GM18511 (cell line): ENCODE results near the gene PAX6.

Experiments
- ATAC-seq: cut with Tn5 transposase; IDR thresholded peaks from one replicate; pipeline ENCODE4 v1.9.1; 2021; ENCODE audit warnings: mild to moderate bottlenecking, moderate library complexity; ENCODE audit not compliant: unreplicated experiment

The PAX6 gene

DNA sequence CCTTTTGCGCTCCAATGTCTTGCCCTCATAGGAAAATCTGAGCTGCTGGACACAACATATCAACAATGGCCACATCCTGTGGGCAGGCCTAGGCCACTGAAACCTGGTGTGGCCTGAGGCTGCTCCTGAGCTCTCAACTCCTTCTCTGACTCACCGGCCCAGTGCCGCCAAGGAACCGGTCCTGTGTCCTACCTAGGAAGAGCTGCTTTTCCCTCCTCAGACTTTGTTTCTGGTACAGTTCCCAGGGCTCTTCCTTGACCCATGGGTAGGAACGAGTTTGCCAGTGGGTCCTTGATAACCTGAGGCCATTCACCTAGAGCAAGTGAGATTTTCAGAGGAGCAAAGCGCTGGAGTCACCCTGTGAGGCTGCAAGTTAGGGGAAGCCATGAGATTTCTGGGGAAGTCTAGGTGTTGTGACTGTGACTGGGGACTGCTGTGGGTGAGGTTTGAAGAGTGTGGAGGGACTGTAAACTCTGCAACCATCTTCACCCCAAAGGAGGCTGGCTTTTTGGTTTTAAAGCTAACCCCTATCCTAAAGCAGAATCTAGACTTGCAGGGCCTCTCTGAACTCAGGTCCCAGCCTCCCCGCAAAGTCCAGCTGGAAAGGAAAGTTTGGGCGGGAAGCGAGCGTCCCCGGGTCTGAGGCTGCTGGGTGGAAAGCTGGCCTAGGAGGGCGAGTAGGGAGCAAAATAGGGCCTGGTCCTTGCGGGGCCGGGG lies 12.0 kb upstream of the PAX6 start:
- no peak for ATAC-seq

DNA sequence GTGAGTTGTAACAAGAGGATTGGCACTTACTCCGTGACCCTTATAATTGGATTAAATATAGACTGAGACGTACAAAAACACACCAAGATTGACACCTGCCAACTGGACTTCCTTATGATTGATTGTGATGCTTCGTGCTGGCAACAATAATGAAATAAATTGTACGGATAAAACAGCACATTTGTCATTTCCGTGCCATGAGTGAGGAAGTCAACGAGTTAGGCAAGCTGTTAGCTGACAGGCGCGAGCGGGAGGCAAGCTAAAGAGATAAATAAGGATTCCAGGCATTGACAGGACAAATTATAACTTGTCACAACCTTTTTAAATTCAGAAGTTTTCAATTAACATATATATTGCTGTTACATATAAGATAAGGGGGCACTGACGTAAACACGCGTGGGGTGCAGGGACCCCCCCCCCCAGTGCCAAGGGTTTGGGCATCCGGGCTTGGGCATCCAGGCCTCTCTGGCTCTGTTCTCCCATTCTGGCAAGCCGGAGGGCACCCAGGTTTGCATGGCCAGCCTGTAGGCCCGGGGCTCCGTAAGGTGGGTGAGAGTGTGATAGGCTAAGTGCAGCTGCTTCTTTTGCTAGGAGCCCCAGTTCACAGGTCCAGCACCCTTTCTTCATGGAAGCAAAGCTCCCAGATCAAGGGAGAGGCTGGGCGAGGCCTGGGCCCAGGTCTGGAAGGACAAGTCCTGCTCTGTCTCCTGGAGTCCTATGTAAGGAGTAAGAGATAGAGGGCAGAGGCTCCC lies 11.2 kb upstream of the PAX6 start:
- ATAC-seq, result no peak

DNA sequence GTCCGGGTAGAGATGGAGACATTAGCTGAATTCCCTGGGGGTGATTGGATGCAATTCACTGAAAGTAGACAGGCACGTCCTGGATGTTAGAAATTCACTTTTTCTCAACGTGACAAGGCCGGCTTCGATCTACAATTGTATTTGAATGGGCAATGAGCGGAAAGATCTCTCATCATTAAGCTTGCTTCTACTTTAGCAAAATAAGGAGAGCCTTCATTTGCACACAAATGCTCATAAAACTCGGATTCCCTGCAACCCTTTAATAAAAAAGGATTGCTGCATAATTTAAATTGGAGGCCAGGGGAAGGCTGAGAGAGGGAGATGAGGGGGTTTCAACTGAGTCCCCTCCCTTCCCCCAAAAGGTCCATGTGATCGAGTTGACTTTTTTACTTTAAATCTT lies 10.6 kb upstream of the PAX6 start:
- no peak for ATAC-seq

DNA sequence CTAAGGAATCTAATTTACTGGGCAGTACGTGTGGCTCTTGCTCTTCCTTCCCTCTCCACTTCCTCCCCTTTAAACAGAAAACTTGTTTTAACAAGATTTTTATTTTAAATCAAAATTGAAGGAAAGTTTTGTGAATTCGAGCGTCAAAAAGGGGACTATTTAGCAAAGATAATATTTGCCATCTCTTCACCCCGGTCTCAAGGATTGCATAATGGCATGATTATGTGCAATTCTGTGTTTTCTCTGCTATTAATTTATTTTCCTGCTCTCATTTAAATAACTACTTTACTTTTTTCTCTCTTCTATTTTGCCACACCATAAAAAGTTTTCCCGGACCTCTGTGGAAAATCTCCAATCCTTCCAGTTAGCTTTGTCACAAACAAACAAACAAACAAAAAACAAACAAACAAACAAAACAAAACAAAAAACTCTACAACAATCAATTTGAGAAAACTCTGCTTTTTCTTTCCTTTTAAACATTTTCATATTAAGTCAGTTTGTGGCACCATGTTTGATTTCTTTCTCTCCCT lies 10.2 kb upstream of the PAX6 start:
- ATAC-seq, result no peak

DNA sequence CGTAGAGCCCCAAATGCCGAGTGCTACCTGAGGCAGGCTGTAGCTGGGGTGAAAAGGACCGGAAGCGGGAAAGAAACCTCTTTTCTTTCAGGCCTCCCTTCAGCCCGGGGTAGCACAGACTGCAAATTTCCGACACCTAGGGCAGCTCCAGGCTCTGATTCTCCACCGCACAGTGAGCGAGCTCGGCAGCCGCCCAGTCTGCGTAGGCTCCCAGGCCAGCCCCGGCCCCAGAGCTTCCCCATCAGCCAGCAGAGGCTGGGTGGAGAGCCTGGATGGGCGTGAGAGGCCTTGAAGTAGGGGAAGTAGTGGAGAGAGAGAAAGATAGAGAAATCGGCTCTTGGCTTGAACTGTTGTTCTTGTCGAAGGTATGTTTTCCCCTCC lies 9.3 kb upstream of the PAX6 start:
- no peak for ATAC-seq

DNA sequence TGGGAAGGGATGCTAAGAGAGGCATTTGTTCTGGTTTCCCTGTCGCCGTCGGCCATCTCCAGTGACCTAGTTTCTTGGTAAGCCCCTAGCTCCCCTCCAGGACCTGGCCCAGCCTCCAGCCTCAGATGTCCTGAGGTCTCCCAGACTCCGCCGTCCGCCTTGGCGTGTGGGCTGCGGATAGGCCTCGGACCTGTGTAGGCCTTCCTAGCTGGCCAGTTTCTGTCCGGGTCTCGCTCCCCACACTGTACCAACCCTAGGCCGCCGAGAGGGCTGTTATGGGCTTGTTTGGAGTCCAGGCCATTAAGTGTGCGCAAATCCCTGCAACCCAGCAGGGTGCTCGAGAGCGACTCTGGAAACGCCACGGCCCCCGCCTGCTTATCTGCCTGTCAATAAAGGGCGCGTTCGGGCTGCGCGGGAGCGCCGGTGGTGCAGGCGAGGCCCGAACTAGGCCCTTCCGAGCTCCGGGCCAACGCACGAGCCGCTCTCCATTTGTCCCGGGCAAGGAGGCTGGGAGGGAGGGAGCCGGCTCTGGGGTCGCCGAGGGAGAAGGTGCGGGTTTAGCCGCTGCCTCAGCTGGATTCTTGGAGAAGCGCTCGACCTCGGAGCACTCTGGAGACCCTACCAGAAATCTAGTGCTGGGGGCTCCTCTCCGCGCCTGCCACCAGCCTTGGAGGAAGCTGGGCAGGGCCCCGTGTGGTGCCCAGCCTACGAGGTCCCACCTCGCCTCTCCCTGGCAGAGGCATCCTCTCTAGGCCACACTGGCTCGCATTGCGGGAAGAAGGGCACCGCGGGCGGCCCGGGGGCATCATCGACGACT lies 8.7 kb upstream of the PAX6 start:
- ATAC-seq, result no peak

DNA sequence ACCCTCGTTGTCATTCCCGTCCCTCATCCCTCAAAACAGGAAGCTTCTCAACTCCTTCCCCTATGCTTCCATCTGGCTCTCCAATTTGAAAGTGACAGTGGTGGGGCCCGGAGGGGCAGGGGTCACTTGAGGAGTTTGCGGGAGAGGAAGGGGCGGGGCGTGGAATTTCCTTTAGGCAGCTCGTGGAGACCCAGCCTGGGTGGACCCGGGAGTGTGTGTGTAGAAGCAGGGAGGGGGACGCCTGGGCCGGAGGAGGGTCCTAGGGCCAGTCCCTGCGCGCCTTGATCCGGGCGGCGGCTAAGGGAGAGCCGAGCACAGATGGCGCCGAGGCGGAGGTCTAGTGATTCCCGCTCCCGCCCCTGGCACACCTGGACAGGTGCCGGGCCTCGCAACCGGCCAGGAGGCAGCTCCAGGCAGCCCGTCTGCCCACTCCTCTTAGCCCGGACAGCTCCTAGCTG lies 7.8 kb upstream of the PAX6 start:
- ATAC-seq, result no peak

DNA sequence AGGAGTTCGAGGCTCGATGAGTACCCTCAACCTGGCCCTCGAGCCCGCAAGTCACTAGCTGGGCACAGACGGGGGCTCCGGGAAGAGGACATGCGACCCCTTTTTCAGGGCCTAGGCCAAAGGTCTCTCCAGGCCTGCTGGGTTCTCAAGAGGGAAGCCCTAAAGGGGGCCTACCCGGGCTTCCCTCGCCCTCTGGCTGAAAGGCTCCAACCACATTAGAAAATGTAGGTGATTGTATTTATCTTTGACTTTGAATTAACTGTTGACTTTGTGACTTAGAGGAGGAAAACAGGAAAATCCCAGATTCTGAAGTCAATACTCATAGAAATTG lies 7.3 kb upstream of the PAX6 start:
- no peak for ATAC-seq

DNA sequence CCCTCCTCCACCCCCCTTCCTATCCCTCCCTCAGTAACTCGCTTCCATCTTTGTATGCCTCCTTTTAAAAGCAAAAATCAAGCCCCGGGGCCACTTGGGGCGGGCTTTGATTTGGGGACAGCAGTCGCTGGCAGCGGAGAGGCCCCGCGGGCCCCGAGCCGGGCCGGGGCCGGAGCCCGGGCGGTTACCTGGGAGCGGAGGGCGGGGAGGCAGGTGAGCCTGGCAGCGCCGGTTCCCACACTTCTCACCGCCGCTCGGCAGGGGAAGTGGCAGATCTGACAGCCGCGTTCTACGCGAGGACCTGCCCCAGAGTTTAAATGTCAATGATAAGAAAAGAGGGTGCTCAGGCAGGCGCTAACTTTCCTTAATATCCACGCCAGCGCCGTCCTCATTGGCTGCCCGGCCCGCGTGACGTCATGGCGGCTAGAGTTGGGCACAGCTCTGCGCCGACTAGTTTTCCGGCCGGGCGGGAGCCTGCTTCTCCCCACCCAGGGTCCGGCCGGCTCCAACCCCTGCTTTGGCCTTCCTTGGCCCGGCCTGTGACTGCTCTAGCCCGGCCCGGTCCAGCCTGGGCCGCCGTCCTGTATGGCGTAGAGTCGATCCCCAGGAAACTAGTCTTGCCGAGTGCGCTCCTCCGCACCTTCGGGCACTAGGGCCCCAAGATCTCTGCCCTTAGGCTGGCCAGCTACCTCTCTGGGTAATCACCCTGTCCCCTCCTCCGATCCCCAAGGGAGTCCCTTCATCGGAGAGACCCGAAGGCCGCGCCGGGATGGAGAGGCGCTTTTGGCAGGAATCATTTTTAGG lies 6.7 kb upstream of the PAX6 start:
- no peak for ATAC-seq

DNA sequence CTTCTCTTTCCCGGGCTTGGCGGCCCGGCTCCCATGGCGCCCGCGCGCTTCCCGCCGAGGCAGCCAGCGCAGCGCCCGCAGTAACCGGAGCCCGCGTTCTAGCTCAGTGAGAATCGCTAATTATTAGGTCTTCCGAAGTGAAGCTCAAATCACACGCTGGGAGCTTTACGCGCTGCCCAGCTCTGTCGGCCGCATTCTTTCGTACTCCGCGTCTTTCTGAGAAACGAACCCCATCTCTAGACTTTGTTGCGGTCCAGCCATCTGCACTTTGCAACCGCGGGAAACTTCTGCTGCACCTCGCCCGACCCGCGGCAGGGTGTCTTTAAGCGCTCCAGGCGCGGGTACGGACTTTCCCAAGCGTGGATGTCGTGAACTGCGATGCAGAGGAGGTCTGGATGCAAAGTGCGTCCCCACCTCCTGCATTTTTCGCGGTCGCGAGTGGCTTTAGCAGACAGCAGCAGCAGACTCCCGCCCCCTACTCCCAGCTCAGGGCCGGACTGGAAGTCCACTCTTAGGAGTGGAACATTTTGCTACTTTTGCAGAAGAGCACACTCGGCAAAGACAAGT lies 6.0 kb upstream of the PAX6 start:
- ATAC-seq, result no peak

DNA sequence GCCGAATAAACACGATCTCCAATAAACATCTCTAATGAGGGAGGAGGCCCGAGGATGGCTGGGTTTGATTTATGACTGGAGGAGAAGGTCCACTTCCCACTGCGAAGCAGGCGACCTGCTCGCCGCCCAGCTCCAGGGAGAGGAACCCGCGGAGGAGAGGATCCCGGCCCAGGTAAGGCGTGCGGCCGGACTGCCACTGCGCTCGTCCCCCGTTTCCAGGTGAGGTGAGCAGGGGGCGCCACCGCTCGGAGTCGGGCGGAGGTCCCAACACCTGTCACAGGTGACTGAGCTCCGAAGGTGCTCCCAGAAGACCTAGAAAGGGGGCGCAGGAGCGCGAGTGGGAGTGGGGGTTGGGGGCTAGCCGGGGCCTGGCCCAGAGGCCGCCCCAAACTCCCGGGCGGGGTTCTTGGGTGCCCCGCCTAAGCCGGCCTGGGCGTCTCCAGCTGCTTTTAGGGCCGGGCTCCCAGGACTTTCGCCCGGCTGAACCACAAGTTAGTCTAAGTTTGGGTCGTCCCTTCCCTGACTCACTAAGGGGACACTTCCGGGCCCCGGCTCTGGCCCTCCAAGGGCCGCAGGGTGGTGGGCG lies 5.4 kb upstream of the PAX6 start:
- no peak for ATAC-seq

DNA sequence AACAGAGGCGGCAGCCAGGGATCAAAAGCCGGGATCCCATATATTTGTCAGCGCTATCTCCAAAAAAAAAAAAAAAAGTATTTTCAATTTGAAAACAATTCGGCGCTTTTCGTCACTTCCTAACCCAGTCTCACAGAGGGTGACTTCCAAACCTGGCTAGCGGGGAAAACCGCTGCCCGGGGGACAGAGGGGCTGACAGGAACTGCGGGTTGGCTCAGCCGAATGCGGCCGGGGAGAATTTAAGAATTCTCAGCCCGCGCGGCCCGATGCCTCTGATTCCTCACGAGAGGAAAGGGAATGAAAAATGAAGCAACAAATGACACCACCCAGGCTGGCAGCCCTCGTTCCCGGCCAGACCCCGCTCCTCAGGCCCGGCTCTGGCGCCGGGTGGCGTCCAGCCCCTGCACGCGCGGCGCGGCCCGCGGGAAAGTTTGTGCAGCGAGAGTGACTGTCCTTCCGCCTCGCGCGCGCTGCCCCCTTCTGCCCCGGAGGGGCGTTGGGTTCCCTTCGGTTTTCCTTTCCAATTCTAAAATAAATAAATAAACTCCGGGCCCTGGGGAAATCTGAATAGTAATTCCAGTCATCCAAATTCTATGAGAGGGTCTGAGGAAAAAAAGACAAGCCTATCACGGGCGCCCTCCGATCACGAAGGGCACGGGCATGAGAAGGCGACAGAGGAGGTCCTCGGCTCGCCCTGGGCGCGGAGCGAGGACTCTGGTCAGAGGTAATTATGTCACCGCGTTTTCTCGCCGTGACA lies 4.8 kb upstream of the PAX6 start:
- no peak for ATAC-seq

DNA sequence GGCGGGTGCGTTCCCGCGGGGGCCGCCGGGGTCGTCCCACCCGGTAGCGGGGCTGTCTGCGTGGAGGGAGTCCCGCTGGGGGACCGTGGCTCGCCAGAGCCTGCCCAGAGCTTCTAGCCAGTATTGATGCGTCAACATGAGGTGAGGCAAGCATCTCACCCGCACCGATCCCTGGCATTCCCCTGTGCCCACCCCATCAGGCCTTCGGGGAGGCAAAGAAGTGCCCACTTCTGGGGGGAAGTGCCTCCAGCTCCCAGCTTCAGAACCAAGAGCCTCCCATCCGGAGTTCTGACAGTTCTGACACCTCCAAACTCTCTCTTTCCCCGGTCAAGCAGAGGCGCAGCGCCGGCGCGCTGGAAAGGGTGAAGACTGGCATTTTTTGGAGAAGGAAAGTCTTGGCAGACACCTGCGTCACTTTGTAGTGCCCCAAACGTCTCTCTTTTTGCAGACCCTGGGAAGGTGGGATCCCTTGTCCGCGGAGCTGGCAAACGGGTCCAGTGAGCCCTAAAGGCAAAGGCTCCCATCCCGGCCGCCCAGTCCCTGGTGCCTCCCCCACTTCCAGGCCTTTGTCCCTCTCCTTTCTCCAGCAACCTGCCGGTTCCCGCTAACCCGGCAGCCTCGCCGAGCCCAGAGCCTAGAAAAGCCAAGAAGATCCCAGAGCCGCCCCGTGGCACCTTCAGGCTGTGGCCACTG lies 3.2 kb upstream of the PAX6 start:
- ATAC-seq, result no peak

DNA sequence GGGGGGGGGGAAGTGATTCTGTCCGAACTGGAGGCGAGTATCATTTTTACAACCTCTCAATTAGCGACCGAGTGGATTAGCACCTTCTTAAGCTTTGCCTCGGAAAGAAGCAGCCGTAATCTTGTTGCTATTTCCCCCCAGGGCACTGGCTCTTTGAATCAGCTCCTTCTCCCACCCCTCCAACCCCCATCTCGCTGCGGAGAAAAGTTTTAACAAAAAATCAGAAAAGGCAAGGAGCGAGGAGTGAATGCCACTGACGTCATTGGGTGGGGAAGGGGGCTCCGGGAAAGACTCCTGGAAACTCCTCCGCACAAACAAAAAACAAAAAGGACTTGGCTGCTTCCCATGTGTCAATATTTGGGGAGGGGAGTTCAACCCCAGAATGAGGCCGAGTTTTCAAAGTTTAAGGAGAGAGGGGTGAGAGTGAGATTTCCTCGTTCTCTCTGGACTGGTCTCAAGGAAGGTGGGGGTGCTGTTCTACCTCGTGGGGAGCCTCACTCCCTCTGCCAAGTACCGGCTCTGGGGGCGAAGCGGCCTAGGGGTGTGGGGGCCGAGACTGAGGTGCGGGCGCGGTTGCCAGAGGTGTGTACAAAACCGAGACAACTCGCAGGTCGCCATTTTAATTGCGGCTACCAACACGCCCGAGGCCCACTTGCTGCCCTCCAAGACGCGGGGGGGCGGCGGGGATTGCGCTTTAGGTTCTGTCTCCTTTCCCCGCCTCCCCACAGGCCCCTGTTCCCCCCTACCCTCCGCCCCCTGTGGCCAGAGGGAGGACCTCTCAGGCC lies 2.5 kb upstream of the PAX6 start:
- ATAC-seq, result no peak

DNA sequence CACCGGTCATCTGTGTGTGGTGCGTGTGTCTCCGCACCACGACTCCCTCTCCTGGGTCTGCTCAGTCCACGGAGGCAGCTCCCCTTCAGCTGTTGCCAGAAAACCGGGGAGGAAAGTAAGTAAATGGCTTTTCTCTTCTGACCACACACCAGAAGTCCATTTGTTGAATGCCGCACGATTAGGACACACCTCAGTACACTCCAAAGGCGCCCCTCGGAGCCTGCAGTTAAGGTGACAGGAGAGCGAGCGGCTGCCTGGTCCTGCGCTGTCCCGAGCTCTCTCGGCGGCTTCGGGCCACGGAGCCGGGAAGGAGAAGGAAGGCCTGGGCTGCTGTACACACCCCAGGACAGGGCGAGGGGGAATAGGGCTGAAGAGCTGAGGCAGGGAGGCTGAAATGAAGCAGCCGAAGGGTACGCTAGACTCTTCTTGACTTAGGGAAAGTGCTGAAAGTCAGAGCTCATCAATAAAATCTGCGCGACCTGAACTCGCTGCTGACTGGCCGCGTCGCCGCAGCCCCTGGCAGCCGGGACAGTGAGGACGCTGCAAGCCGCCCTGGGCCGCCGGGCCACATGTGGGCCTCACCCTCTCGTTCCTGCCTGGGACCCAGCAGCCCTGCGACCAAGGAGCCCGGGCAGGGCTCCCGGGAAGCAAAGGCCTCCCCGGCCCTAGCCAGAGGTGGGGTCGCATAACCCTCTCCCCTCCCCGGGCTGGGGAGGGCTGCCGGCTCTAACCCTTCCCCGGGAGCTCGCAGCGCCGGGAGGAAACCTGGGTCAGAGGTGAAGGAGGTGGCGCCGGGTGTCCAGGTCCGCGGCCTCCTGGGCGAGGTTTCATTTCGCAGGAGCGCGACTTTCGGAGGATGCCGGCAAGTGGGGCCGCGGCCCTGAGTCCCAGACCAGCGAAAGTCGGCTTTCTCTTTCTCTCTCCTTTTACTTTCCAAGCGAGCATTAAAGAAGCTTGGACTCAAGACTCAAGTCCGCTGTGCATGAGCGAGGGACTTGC lies 1.6 kb upstream of the PAX6 start:
- no peak for ATAC-seq

DNA sequence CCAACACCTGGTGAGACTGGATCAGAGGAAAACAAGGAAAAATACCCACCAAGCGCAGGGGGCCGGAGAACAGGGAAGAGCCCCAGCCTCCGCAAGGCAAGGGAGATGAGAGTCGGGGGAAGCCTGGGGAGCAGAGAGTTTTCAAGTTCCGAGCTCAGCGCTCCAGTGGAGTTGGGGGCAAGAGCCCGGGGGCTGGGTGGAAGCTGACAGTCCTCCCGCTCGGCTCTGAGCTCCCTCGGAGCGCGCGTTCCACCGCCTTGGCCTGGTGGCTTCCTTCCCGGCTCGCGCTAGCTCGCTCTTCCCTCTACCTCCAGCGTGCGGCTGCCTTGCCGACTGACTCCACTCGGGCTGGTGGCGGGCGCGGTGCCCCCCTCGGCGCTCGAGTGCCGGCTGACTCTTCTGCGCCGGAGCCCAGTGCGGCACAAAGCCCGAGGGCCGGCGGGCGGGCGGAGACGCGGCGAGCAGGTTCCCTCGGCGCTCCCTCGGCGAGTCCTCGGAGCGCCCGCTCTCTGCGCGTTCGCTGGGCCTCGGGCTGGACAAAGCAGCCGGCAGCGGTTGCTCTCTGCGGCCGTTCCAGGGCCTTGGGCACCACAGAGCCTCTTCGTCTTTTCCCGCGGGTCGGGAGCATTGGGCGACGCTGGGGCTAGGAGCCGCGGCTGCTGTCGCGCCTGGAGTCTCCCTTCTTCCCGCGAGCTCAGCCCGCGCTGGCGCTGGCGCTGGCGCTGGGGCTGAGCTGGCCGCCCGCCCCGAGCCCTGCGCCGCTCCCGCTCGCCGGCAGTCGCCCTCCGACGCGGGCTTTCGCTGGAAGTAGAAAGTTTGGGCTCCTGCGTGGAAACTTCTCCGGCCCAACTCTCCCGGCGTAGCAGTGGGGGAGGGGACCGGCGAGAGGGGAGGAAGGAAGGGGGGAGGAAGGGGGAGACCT lies 1.0 kb downstream of the PAX6 start:
- ATAC-seq, result no peak
